A673 (cell line): Measurements from ENCODE around the gene CASZ1. TPM values are rescaled to one million over a fixed set of nuclear protein-coding genes. Genes with fewer than 3 reads are reported as not detected.

ENCODE experiments used
- BruUV-seq: library from RNA; stranded (reverse); fragments of 400-500 nt; replicated peaks from 2 replicates; lab custom pipeline; 2021; lab: Mats Ljungman, UMichigan
- CTCF ChIA-PET: fragments of 300-600 bp; sonication (Branson Sonifier 250); formaldehyde crosslinking; loops from one replicate; lab custom pipeline; 2022; ENCODE audit warnings: antibody characterized with exemption; lab: Charles Lee
- POLR2A ChIA-PET: fragments of 300-600 bp; sonication (Branson Sonifier 250); formaldehyde crosslinking; loops from one replicate; lab custom pipeline; 2022; ENCODE audit warnings: antibody characterized with exemption; ENCODE audit not compliant: low non-redundant PET; lab: Charles Lee
- DNase-seq: peaks from one replicate; pipeline ENCODE4 v3.0.0-alpha.2; 2015; ENCODE audit warnings: low spot score
- H3K27ac ChIP-seq: fragments of 200-600 bp; sonication (generic); 2 replicates; pipeline ENCODE4 v1.5.1; 2016; ENCODE audit warnings: mixed run types, low read depth, mild to moderate bottlenecking, mixed read lengths, antibody characterized with exemption, low read length; ENCODE audit not compliant: poor library complexity, severe bottlenecking
- H3K27me3 ChIP-seq: fragments of 200-600 bp; sonication (generic); replicated peaks from 2 replicates; pipeline ENCODE4 v1.6.1; 2017; ENCODE audit warnings: mixed run types, low read depth, mild to moderate bottlenecking, mixed read lengths, antibody characterized with exemption, low read length; ENCODE audit not compliant: insufficient read depth, poor library complexity
- H3K36me3 ChIP-seq: fragments of 200-600 bp; sonication (generic); 2 replicates; pipeline ENCODE4 v1.6.1; 2016; ENCODE audit warnings: mixed run types, mild to moderate bottlenecking, mixed read lengths, antibody characterized with exemption, low read length; ENCODE audit not compliant: insufficient read depth, poor library complexity, severe bottlenecking
- H3K4me1 ChIP-seq: fragments of 200-600 bp; sonication (generic); 2 replicates; pipeline ENCODE4 v1.6.1; 2017; ENCODE audit warnings: mixed run types, mild to moderate bottlenecking, mixed read lengths, antibody characterized with exemption, low read length; ENCODE audit not compliant: insufficient read depth, poor library complexity, severe bottlenecking
- H3K4me3 ChIP-seq: fragments of 200-600 bp; sonication (generic); 2 replicates; pipeline ENCODE4 v1.5.1; 2016; ENCODE audit warnings: low read depth, mixed run types, mild to moderate bottlenecking, mixed read lengths, low read length; ENCODE audit not compliant: poor library complexity, severe bottlenecking
- H3K9me3 ChIP-seq: fragments of 200-600 bp; sonication (generic); 2 replicates; pipeline ENCODE4 v1.6.1; 2016; ENCODE audit warnings: mixed run types, low read depth, mild to moderate bottlenecking, mixed read lengths, antibody characterized with exemption, low read length; ENCODE audit not compliant: poor library complexity, severe bottlenecking
- EZH2 ChIP-seq: fragments of 200-600 bp; sonication (generic); IDR thresholded peaks from 2 replicates; pipeline ENCODE4 v1.6.1; 2017; ENCODE audit warnings: borderline replicate concordance, low read depth, mild to moderate bottlenecking, mixed read lengths, antibody characterized with exemption, low read length; ENCODE audit not compliant: poor library complexity, severe bottlenecking
- intact Hi-C: fragments of 100-400 bp; cut with micrococcal nuclease; formaldehyde crosslinking; loops from one replicate; pipeline ENCODE4 v1.10.0; 2022; ENCODE audit not compliant: unreplicated experiment
- total RNA-seq: library from RNA; stranded (reverse); gene quantifications from 2 replicates; pipeline ENCODE4 v1.2.3, GENCODE V29; 2021
- TF ChIP-seq, protein P1 (sequence below): fragments of 300-800, 200-600 bp; sonication (generic); conservative IDR thresholded peaks from 2 replicates; pipeline ENCODE4 v1.5.1; 2017; ENCODE audit warnings: low read depth, mild to moderate bottlenecking, antibody characterized with exemption, low read length, moderate library complexity, mixed read lengths

CASZ1 gene
- total RNA-seq, 1 experiment from 2014 or later = 1.9 TPM

DNA sequence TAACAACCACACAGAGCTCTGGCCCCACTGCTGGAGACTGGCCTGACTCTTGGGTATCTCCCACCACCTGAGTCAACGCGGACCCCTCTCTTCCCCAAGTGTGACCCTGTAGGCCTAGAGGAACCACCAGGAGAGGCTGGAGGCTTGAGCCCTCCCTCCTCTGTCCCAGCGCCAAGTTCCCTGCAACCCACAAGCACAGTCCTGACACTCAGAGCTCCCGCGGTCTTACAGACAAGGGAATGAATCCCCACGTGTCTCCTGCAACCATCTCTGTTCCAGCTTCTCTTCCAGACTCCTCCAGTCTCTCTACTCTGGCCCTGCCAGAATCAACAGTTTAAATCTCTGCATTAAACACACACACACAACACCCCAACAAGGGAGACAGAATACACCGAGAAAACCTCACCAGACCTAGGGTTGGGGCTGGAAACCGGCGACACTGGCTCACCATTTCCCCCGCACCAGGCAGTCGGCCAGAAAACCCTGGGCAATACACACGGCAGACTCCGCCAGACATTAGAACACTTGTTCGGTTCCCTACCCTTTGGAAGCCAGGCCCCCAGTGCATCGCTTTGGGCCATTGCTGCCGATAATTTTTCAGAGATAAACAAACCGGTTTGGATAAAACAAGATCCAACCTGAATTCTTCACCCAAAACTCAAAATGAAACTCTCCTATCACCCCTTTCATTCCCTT, 21.7 kb downstream of the CASZ1 start:
- intact Hi-C loops = no loop called here
- Histone ChIP-seq H3K4me1 (peaks cover 7% of the 10 kb centered on the region), H3K27me3 (no peaks in the 10 kb centered on the region), H3K9me3 (no peaks in the 10 kb centered on the region), H3K4me3 (no peak overlapping the region), H3K27ac (no peak overlapping the region), H3K36me3 (no peaks in the 10 kb centered on the region)
- BruUV-seq = no TSS peak
- ChIA-PET POLR2A (interaction anchor here (0.6 kb wide), 1 partner anchor 336 kb away, joined by 4 read pairs; no protein-coding TSS in a partner anchor), CTCF (no interaction called here)
- no peak for DNase-seq
- TF ChIP-seq, protein P1, sequence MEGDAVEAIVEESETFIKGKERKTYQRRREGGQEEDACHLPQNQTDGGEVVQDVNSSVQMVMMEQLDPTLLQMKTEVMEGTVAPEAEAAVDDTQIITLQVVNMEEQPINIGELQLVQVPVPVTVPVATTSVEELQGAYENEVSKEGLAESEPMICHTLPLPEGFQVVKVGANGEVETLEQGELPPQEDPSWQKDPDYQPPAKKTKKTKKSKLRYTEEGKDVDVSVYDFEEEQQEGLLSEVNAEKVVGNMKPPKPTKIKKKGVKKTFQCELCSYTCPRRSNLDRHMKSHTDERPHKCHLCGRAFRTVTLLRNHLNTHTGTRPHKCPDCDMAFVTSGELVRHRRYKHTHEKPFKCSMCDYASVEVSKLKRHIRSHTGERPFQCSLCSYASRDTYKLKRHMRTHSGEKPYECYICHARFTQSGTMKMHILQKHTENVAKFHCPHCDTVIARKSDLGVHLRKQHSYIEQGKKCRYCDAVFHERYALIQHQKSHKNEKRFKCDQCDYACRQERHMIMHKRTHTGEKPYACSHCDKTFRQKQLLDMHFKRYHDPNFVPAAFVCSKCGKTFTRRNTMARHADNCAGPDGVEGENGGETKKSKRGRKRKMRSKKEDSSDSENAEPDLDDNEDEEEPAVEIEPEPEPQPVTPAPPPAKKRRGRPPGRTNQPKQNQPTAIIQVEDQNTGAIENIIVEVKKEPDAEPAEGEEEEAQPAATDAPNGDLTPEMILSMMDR = no peak
- TF ChIP-seq EZH2 = no peak

DNA sequence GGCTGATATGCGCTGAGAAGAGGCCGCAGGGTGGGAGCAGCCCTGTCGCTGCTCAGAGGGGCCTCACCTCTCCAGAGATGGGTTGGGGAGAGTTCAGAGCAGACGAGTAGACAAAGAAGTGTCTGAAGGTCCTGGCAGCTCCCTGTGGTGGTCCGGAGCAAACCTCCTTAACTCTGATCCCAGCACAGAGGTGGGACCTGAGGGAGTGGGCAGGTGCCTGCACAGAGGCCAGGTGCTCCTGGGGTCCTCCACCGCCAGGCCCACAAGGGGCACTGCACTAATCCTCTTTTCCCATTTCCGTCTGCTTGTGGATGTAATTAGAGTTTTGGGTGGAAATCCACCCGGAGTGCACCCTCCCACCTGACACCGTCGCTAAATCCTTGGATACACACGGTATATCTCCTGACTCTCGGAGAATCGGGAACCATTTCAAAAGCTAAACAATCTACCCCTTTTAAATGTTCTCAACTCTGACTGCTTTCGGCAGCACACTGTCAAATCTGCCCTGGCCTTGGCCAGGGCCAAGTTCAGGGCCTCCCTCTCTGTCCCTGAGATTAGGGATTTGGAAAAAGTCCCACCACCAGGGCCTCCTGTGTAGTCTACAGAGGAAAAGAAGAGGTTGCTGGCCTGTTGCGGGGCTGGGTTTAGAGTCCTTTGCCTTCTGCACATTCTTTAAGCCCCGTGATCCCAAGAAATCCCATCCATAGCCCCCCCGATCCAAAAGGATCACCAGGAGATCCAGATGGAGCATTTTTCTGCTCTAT, 22.4 kb downstream of the CASZ1 start:
- Histone ChIP-seq H3K4me3 (no peak overlapping the region), H3K36me3 (no peaks in the 10 kb centered on the region), H3K27ac (no peak overlapping the region), H3K9me3 (no peaks in the 10 kb centered on the region), H3K27me3 (no peaks in the 10 kb centered on the region), H3K4me1 (no peaks in the 10 kb centered on the region)
- ChIA-PET CTCF (no interaction called here), POLR2A (no interaction called here)
- intact Hi-C loops = no loop called here
- no peak for TF ChIP-seq EZH2
- TF ChIP-seq, protein P1 = no peak
- BruUV-seq = no TSS peak
- DNase-seq = no peak

DNA sequence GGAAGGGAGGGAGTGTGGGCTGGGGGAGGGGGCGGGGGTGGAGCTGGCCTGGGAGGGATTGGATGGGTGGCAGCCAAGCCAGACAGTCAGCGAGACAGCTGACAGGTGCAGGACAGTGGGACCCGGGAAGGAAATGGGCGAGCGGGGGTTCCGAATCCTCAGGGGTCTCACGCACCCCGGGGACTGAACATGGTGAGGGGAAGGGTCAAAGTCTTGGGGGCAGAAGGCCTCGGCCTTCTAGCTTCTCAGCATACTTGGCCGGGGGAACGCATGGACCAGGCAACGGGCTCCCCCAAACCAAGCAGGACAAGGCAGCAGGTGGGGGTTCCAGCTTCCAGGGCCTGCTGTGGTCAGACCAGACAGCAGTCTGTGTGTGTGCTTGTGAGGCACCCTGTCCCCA, 23.1 kb downstream of the CASZ1 start:
- intact Hi-C loops = no loop called here
- no peak for TF ChIP-seq EZH2
- TF ChIP-seq, protein P1 = no peak
- Histone ChIP-seq H3K4me1 (no peaks in the 10 kb centered on the region), H3K36me3 (no peaks in the 10 kb centered on the region), H3K4me3 (no peak overlapping the region), H3K9me3 (no peaks in the 10 kb centered on the region), H3K27ac (no peak overlapping the region), H3K27me3 (no peaks in the 10 kb centered on the region)
- no TSS peak for BruUV-seq
- POLR2A ChIA-PET = no interaction called here
- CTCF ChIA-PET = no interaction called here
- no peak for DNase-seq
